ENCODE measurements around the gene BCL6.
A peak's percentile ranks its signal among the peaks of the same experiment; 100 is the strongest.

Gene BCL6

GRCh38 chr3:187738331-187739093, 6.8 kb downstream of the BCL6 start:
- peak; percentile 37 to 56 (median 43) for DNase-seq

- DNase-seq, result no peak
Observed at GRCh38 chr3:187738071-187738330, 7.3 kb downstream of the BCL6 start.

- peak in 3 of 4 experiments; percentile 2 to 28 (median 19) for DNase-seq
Observed at GRCh38 chr3:187737368-187738070, 7.7 kb downstream of the BCL6 start.

- DNase-seq, result no peak
Observed at GRCh38 chr3:187737006-187737367, 8.3 kb downstream of the BCL6 start.

- DNase-seq, result no peak
Observed at GRCh38 chr3:187736418-187736871, 8.8 kb downstream of the BCL6 start.

GRCh38 chr3:187735837-187736236, 9.4 kb downstream of the BCL6 start:
- DNase-seq, result no peak

GRCh38 chr3:187735383-187735782, 9.9 kb downstream of the BCL6 start:
- no peak for DNase-seq

GRCh38 chr3:187734841-187735240, 10.4 kb downstream of the BCL6 start:
- no peak for DNase-seq

- no peak for DNase-seq
Observed at GRCh38 chr3:187733371-187733770, 11.9 kb downstream of the BCL6 start.

- DNase-seq, result no peak
Observed at GRCh38 chr3:187729598-187729997, 15.7 kb downstream of the BCL6 start.

GRCh38 chr3:187728940-187729583, 16.2 kb downstream of the BCL6 start:
- DNase-seq, result no peak

- DNase-seq, result no peak
Observed at GRCh38 chr3:187728248-187728647, 17.0 kb downstream of the BCL6 start.

- no peak for DNase-seq
Observed at GRCh38 chr3:187726564-187726963, 18.7 kb downstream of the BCL6 start.

GRCh38 chr3:187725653-187726370, 19.5 kb downstream of the BCL6 start:
- no peak for DNase-seq

- DNase-seq, result no peak
Observed at GRCh38 chr3:187725224-187725623, 20.0 kb downstream of the BCL6 start.

GRCh38 chr3:187722206-187722612, 23.1 kb downstream of the BCL6 start:
- no peak for DNase-seq

GRCh38 chr3:187721055-187721454, 24.2 kb downstream of the BCL6 start:
- no peak for DNase-seq

GRCh38 chr3:187720337-187720670, 25.0 kb downstream of the BCL6 start:
- no peak for DNase-seq

GRCh38 chr3:187719628-187720336, 25.5 kb downstream of the BCL6 start:
- DNase-seq, result no peak

GRCh38 chr3:187718802-187719201, 26.5 kb downstream of the BCL6 start:
- DNase-seq, result no peak

GRCh38 chr3:187717572-187717971, 27.7 kb downstream of the BCL6 start:
- no peak for DNase-seq

GRCh38 chr3:187714404-187714979, 30.8 kb downstream of the BCL6 start:
- peak; percentile 35 to 56 (median 50) for DNase-seq

- no peak for DNase-seq
Observed at GRCh38 chr3:187713504-187713903, 31.8 kb downstream of the BCL6 start.
